ENCODE results near the gene GH2.
"Not testable (repeated sequence)": the region's sequence is repeated elsewhere in the genome, so short reads cannot be mapped to it uniquely, and the experiment has no call there.

Gene GH2

DNA sequence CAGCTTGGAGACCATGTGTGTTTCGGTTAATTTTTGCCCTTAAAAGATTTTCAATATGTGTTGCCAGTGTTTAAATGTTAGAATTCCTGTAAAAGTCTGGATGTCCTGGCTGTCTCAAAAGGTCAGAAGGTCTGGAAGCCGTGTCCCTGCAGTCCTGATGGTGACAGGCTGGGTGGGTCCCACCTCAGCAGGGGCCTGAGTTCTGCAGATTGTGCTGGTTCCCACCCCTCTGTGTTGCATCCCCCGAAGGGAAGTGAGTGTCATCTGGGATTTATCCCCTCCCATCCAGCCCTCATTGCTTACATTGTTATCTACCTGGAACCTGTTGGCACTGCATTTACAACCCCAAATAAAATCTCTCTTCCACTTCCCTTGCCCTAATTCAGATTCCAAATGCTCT, 12.3 kb upstream of the GH2 start:
- H3K4me3 ChIP-seq (ENCODE audit: low read length in 2 of 2); H3K27me3 ChIP-seq (ENCODE audit: control insufficient read depth in 2 of 2, insufficient read depth in 2 of 2, low read length in 2 of 2); H3K36me3 ChIP-seq (ENCODE audit: control insufficient read depth in 2 of 2, insufficient read depth in 2 of 2, low read length in 2 of 2); H3K27ac ChIP-seq (ENCODE audit: low read depth in 2 of 2, low read length in 2 of 2); H3K9me3 ChIP-seq (ENCODE audit: control insufficient read depth in 2 of 2, low read length in 2 of 2); H3K4me1 ChIP-seq (ENCODE audit: control insufficient read depth in 2 of 2, insufficient read depth in 2 of 2, low read length in 2 of 2); H3K9ac ChIP-seq (ENCODE audit: low read depth in 1 of 2, low read length in 2 of 2): not testable (repeated sequence)

DNA sequence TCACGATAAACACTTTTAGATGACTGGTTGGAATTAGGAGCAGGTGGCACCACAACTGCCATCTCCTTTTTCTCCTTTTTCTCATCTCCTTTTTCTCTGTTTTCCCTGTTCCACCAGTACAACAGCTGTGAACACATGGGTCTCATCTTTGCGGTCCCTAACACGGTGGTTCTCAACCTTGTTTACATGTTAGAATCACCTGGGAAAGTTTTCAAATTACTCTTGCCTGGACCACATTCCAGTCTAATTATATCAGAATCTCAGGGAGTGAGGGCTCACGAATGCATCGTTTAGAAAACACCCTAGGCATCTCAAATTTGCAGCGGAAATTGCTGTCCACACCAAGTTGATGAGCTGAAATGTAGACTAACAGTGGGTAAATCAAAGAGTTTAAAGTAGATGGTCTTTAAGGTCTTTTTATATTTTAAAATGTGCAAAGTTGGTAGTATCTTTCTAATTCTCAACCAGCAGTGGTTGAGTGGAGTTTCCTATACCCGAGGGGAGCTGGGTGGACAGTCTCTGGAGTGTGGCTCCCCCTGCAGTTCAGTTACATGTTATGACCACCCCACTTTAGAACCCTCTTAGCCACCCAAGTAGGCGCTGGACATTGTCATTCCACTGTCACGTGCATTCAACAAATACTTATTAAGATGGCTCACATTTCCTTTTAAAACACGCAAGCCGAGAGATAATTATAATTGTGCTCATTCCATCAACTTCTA, 10.7 kb upstream of the GH2 start:
- not testable (repeated sequence) for H3K4me3 ChIP-seq (ENCODE audit: low read length in 2 of 2); H3K27me3 ChIP-seq (ENCODE audit: control insufficient read depth in 2 of 2, insufficient read depth in 2 of 2, low read length in 2 of 2); H3K9ac ChIP-seq (ENCODE audit: low read depth in 1 of 2, low read length in 2 of 2); H3K4me1 ChIP-seq (ENCODE audit: control insufficient read depth in 2 of 2, insufficient read depth in 2 of 2, low read length in 2 of 2); H3K36me3 ChIP-seq (ENCODE audit: control insufficient read depth in 2 of 2, insufficient read depth in 2 of 2, low read length in 2 of 2); H3K9me3 ChIP-seq (ENCODE audit: control insufficient read depth in 2 of 2, low read length in 2 of 2); H3K27ac ChIP-seq (ENCODE audit: low read depth in 2 of 2, low read length in 2 of 2)

DNA sequence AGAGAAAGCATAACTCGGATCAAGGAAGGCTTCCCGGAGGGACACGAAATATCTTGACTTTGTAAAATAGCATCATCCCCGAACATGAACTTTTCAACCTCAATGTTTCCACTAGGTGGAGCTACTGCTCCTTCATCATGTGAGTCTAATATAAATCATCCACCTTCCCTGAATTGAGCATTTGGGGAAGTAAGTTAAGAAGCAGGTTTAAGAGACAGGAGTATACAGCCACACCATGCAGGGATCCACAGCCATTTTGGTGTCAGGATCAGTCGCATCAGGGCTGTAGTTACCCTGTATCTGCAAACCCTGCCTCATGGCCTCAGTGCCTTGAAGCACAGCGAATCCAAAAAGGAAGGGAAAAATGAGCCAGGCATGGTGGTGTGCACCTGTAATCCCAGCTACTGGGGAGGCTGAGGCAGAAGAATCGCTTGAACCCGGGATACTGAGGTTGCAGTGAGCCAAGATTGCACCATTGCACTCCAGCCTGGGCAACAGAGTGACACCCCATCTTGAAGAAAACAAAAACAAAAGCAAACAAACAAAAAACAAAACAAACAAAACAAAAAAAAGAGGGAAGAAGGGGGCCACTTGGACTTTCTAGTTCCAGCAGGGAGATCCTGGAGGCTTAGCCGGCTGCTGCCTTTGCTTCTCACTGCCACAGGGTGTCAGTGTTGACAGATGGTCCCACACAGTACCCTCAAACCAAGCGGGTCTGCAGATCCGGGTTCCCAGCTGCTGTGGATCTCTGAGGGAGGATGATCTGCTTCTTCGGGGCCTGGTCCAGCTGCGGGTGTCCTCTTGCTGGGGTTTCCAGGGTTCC, 7.5 kb upstream of the GH2 start:
- H3K4me3 ChIP-seq (ENCODE audit: low read length in 2 of 2); H3K9me3 ChIP-seq (ENCODE audit: control insufficient read depth in 2 of 2, low read length in 2 of 2); H3K4me1 ChIP-seq (ENCODE audit: control insufficient read depth in 2 of 2, insufficient read depth in 2 of 2, low read length in 2 of 2); H3K9ac ChIP-seq (ENCODE audit: low read depth in 1 of 2, low read length in 2 of 2); H3K27ac ChIP-seq (ENCODE audit: low read depth in 2 of 2, low read length in 2 of 2); H3K27me3 ChIP-seq (ENCODE audit: control insufficient read depth in 2 of 2, insufficient read depth in 2 of 2, low read length in 2 of 2); H3K36me3 ChIP-seq (ENCODE audit: control insufficient read depth in 2 of 2, insufficient read depth in 2 of 2, low read length in 2 of 2): not testable (repeated sequence)

GRCh38 chr17:63885119-63885518, 3.4 kb upstream of the GH2 start:
- H3K4me3 ChIP-seq (ENCODE audit: low read length in 2 of 2); H3K27me3 ChIP-seq (ENCODE audit: control insufficient read depth in 2 of 2, insufficient read depth in 2 of 2, low read length in 2 of 2); H3K9me3 ChIP-seq (ENCODE audit: control insufficient read depth in 2 of 2, low read length in 2 of 2); H3K36me3 ChIP-seq (ENCODE audit: control insufficient read depth in 2 of 2, insufficient read depth in 2 of 2, low read length in 2 of 2); H3K27ac ChIP-seq (ENCODE audit: low read depth in 2 of 2, low read length in 2 of 2); H3K4me1 ChIP-seq (ENCODE audit: control insufficient read depth in 2 of 2, insufficient read depth in 2 of 2, low read length in 2 of 2); H3K9ac ChIP-seq (ENCODE audit: low read depth in 1 of 2, low read length in 2 of 2): not testable (repeated sequence)

DNA sequence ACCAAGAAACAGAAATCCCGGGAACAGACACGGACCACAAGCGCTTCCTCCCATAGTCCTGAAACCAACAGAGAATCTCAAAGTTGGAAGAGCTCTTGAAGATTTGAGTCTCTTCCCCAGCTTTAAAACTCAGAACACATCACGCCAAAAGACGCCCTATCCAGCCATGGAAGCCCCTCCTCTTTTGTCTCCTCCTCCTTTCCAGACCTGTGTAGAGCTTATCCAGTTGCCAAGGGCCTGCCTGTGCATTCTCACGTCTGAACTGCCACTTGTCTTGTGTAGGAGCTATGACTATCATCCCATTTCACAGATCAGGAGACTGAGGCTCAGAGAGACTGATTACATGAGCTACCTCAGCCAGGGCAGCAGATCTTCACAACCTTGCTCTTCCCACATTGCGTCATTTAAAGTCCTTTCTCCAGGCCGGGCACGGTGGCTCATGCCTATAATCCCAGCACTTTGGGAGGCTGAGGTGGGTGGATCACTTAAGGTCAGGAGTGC, 932 bp upstream of the GH2 start:
- H3K9ac ChIP-seq (ENCODE audit: low read depth in 1 of 2, low read length in 2 of 2); H3K27me3 ChIP-seq (ENCODE audit: control insufficient read depth in 2 of 2, insufficient read depth in 2 of 2, low read length in 2 of 2); H3K27ac ChIP-seq (ENCODE audit: low read depth in 2 of 2, low read length in 2 of 2): not testable (repeated sequence)

DNA sequence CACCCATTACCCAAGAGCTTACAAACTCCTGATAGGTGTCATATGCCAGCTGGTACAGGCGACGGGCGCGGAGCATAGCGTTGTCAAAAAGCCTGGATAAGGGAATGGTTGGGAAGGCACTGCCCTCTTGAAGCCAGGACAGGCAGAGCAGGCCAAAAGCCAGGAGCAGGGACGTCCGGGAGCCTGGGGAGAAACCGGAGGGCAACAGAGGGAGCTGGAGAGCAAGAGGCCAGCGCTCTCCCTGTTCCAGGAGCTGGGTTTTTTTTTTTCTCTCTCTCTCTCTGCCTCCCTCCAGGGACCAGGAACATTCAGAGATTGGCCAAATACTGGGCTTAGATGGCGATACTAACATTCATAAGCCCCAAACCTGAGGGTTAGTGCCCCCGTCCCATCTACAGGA, 407 bp downstream of the GH2 start:
- H3K27me3 ChIP-seq (ENCODE audit: control insufficient read depth in 2 of 2, insufficient read depth in 2 of 2, low read length in 2 of 2); H3K36me3 ChIP-seq (ENCODE audit: control insufficient read depth in 2 of 2, insufficient read depth in 2 of 2, low read length in 2 of 2); H3K9ac ChIP-seq (ENCODE audit: low read depth in 1 of 2, low read length in 2 of 2); H3K4me3 ChIP-seq (ENCODE audit: low read length in 2 of 2); H3K9me3 ChIP-seq (ENCODE audit: control insufficient read depth in 2 of 2, low read length in 2 of 2); H3K4me1 ChIP-seq (ENCODE audit: control insufficient read depth in 2 of 2, insufficient read depth in 2 of 2, low read length in 2 of 2); H3K27ac ChIP-seq (ENCODE audit: low read depth in 2 of 2, low read length in 2 of 2): not testable (repeated sequence)

More for the DNA sequence above, 932 bp upstream of the GH2 start:
- H3K36me3 ChIP-seq (ENCODE audit: control insufficient read depth in 2 of 2, insufficient read depth in 2 of 2, low read length in 2 of 2); H3K9me3 ChIP-seq (ENCODE audit: control insufficient read depth in 2 of 2, low read length in 2 of 2); H3K4me1 ChIP-seq (ENCODE audit: control insufficient read depth in 2 of 2, insufficient read depth in 2 of 2, low read length in 2 of 2); H3K4me3 ChIP-seq (ENCODE audit: low read length in 2 of 2): not testable (repeated sequence)

DNA sequence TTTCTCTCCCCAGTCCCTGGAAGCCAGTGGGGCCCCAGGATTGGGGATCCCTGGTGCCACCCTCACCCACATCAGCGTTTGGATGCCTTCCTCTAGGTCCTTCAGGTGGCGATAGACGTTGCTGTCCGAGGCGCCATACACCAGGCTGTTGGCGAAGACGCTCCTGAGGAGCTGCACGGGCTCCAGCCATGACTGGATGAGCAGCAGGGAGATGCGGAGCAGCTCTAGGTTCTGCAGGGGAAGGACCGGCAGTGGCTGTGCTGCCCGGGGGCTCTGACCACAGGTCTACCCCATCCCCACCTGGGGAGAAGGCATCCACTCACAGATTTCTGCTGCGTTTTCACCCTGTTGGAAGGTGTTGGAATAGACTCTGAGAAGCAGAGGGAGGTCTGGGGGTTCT, 1.0 kb downstream of the GH2 start:
- Histone ChIP-seq H3K9me3 (ENCODE audit: control insufficient read depth in 2 of 2, low read length in 2 of 2) (no peaks in the 10 kb centered on the region), H3K4me3 (ENCODE audit: low read length in 2 of 2) (no peak overlapping the region), H3K27ac (ENCODE audit: low read depth in 2 of 2, low read length in 2 of 2) (no peak overlapping the region), H3K9ac (ENCODE audit: low read depth in 1 of 2, low read length in 2 of 2) (no peak overlapping the region), H3K4me1 (ENCODE audit: control insufficient read depth in 2 of 2, insufficient read depth in 2 of 2, low read length in 2 of 2) (no peaks in the 10 kb centered on the region), H3K27me3 (ENCODE audit: control insufficient read depth in 2 of 2, insufficient read depth in 2 of 2, low read length in 2 of 2) (no peaks in the 10 kb centered on the region), H3K36me3 (ENCODE audit: control insufficient read depth in 2 of 2, insufficient read depth in 2 of 2, low read length in 2 of 2) (no peaks in the 10 kb centered on the region)

DNA sequence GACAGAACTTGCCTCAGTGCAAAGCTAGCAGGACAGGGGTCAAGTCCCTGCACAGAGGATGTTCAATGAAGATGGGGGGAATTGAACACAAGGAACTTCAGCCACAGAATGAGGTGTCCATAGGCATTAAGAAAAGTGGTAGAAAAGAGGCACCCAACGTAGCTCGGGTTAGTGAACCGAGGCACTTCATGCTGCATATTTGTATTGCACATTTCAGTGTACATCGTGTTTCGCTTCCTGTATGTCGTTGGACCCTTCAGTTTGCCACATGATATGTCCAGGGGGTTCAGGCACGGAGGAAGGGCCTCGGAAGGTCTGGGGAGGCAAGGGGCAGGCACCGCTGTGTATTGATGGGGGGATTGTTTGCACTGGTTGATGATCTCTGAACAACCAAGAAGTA, 3.3 kb downstream of the GH2 start:
- H3K27ac ChIP-seq (ENCODE audit: low read depth in 2 of 2, low read length in 2 of 2); H3K9me3 ChIP-seq (ENCODE audit: control insufficient read depth in 2 of 2, low read length in 2 of 2); H3K27me3 ChIP-seq (ENCODE audit: control insufficient read depth in 2 of 2, insufficient read depth in 2 of 2, low read length in 2 of 2); H3K4me1 ChIP-seq (ENCODE audit: control insufficient read depth in 2 of 2, insufficient read depth in 2 of 2, low read length in 2 of 2); H3K4me3 ChIP-seq (ENCODE audit: low read length in 2 of 2); H3K9ac ChIP-seq (ENCODE audit: low read depth in 1 of 2, low read length in 2 of 2); H3K36me3 ChIP-seq (ENCODE audit: control insufficient read depth in 2 of 2, insufficient read depth in 2 of 2, low read length in 2 of 2): not testable (repeated sequence)

DNA sequence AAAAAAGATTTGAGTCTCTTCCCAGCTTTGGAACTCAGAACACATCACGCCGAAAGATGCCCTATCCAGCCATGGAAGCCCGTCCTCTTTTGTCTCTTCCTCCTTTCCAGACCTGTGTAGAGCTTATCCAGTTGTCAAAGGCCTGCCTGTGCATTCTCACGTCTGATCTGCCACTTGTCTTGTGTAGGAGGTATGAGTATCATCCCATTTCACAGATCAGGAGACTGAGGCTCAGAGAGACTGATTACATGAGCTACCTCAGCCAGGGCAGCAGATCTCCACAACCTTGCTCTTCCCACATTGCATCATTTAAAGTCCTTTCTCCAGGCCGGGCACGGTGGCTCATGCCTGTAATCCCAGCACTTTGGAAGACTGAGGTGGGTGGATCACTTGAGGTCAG, 7.1 kb downstream of the GH2 start:
- H3K27ac ChIP-seq (ENCODE audit: low read depth in 2 of 2, low read length in 2 of 2); H3K36me3 ChIP-seq (ENCODE audit: control insufficient read depth in 2 of 2, insufficient read depth in 2 of 2, low read length in 2 of 2); H3K9ac ChIP-seq (ENCODE audit: low read depth in 1 of 2, low read length in 2 of 2); H3K9me3 ChIP-seq (ENCODE audit: control insufficient read depth in 2 of 2, low read length in 2 of 2); H3K4me3 ChIP-seq (ENCODE audit: low read length in 2 of 2); H3K4me1 ChIP-seq (ENCODE audit: control insufficient read depth in 2 of 2, insufficient read depth in 2 of 2, low read length in 2 of 2); H3K27me3 ChIP-seq (ENCODE audit: control insufficient read depth in 2 of 2, insufficient read depth in 2 of 2, low read length in 2 of 2): not testable (repeated sequence)

- not testable (repeated sequence) for H3K4me1 ChIP-seq (ENCODE audit: control insufficient read depth in 2 of 2, insufficient read depth in 2 of 2, low read length in 2 of 2); H3K9ac ChIP-seq (ENCODE audit: low read depth in 1 of 2, low read length in 2 of 2); H3K36me3 ChIP-seq (ENCODE audit: control insufficient read depth in 2 of 2, insufficient read depth in 2 of 2, low read length in 2 of 2); H3K27ac ChIP-seq (ENCODE audit: low read depth in 2 of 2, low read length in 2 of 2); H3K4me3 ChIP-seq (ENCODE audit: low read length in 2 of 2); H3K27me3 ChIP-seq (ENCODE audit: control insufficient read depth in 2 of 2, insufficient read depth in 2 of 2, low read length in 2 of 2); H3K9me3 ChIP-seq (ENCODE audit: control insufficient read depth in 2 of 2, low read length in 2 of 2)
These were observed 7.6 kb downstream of the GH2 start for GRCh38 chr17:63874061-63874626.
